Measurements from ENCODE around the gene AFDN. TPM values are rescaled to one million over a fixed set of nuclear protein-coding genes. Genes with fewer than 3 reads are reported as not detected.
A peak's percentile ranks its signal among the peaks of the same experiment; 100 is the strongest.

AFDN gene
- total RNA-seq, 1 donor from 2014 or later = 357 TPM

DNA sequence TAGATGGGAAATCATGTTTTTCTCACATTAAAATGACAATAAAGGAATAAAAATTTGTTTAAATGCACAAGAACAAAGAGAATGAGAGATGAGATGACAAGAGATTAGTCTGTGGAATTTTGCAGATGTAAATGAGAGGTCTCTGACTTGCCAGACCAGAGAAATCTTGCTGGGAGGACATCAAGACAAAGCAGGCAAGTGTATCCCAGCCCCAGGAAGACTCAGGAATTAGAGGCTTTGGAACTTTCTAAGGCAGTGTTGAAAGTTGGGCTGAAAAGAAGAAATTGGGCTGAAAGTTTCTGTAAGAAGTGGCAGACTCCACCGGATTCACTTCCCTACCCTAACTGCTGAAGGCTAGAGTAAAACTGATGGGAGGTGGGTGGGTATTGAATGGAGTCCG is 54.6 kb downstream of the AFDN start:
- Histone ChIP-seq H3K9me3 (ENCODE audit: low read depth) (no peaks in the 10 kb centered on the region), H3F3A (ENCODE audit: low read depth) (no peaks in the 10 kb centered on the region), H3K36me3 (peaks cover 25% of the 10 kb centered on the region), H3K4me1 (no peaks in the 10 kb centered on the region), H3K27ac (peak overlapping the region; percentile 2), H4K20me1 (ENCODE audit: low read depth) (peaks cover 8% of the 10 kb centered on the region), H3K4me3 (no peak overlapping the region), H3K27me3 (no peaks in the 10 kb centered on the region), H3K4me2 (no peak overlapping the region), H2AFZ (replicated peaks) (no peak overlapping the region), H3K9ac (no peak overlapping the region), H3K79me2 (ENCODE audit: low read depth) (peaks cover 30% of the 10 kb centered on the region)
- peak; percentile 16 for DNase-seq (ENCODE audit: low spot score)
- Mint-ChIP-seq H3K9me3 (no peaks in the 10 kb centered on the region), H3K27me3 (ENCODE audit: insufficient read depth, low read depth) (no peaks in the 10 kb centered on the region), H3K36me3 (peaks cover 54% of the 10 kb centered on the region), H3K4me1 (peaks cover 9% of the 10 kb centered on the region), H3K27ac (no peak overlapping the region), H3K4me3 (no peak overlapping the region)
- TF ChIP-seq, protein P1, sequence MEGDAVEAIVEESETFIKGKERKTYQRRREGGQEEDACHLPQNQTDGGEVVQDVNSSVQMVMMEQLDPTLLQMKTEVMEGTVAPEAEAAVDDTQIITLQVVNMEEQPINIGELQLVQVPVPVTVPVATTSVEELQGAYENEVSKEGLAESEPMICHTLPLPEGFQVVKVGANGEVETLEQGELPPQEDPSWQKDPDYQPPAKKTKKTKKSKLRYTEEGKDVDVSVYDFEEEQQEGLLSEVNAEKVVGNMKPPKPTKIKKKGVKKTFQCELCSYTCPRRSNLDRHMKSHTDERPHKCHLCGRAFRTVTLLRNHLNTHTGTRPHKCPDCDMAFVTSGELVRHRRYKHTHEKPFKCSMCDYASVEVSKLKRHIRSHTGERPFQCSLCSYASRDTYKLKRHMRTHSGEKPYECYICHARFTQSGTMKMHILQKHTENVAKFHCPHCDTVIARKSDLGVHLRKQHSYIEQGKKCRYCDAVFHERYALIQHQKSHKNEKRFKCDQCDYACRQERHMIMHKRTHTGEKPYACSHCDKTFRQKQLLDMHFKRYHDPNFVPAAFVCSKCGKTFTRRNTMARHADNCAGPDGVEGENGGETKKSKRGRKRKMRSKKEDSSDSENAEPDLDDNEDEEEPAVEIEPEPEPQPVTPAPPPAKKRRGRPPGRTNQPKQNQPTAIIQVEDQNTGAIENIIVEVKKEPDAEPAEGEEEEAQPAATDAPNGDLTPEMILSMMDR (IDR thresholded peaks at IDR 0.05) = no peak
- TF ChIP-seq EZH2 (IDR thresholded peaks at IDR 0.05) (no peak), EZH2phosphoT487 (IDR thresholded peaks at IDR 0.05) (no peak)

DNA sequence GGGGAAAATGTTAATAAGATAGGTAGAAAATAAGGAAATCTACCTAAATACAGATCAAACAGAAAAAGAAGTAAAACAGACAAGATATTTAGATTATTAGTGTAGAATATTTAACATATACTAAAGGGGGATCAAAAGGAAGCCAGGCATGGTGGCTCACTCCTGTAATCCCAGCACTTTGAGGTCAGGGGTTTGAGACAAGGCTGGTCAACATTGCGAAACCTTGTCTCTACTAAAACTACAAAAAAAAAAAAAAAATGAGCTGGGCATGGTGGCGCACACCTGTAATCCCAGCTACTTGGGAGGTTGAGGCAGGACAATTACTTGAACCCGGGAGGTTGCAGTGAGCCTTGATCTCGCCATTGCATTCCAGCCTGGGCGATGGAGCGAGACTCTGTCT is 55.5 kb downstream of the AFDN start:
- Histone ChIP-seq H3K4me2 (no peak overlapping the region), H3K27ac (no peak overlapping the region), H4K20me1 (ENCODE audit: low read depth) (peaks cover 8% of the 10 kb centered on the region), H3K36me3 (peaks cover 23% of the 10 kb centered on the region), H3K27me3 (no peaks in the 10 kb centered on the region), H2AFZ (replicated peaks) (no peak overlapping the region), H3F3A (ENCODE audit: low read depth) (no peaks in the 10 kb centered on the region), H3K9me3 (ENCODE audit: low read depth) (no peaks in the 10 kb centered on the region), H3K4me1 (no peaks in the 10 kb centered on the region), H3K4me3 (no peak overlapping the region), H3K9ac (no peak overlapping the region), H3K79me2 (ENCODE audit: low read depth) (peaks cover 34% of the 10 kb centered on the region)
- Mint-ChIP-seq H3K4me3 (no peak overlapping the region), H3K9me3 (no peaks in the 10 kb centered on the region), H3K27me3 (ENCODE audit: insufficient read depth, low read depth) (no peaks in the 10 kb centered on the region), H3K27ac (no peak overlapping the region), H3K4me1 (peaks cover 9% of the 10 kb centered on the region), H3K36me3 (peaks cover 48% of the 10 kb centered on the region)
- DNase-seq (ENCODE audit: low spot score) = no peak
- TF ChIP-seq EZH2phosphoT487 (IDR thresholded peaks at IDR 0.05) (no peak), EZH2 (IDR thresholded peaks at IDR 0.05) (no peak)
- TF ChIP-seq, protein P1 (IDR thresholded peaks at IDR 0.05) = no peak

DNA sequence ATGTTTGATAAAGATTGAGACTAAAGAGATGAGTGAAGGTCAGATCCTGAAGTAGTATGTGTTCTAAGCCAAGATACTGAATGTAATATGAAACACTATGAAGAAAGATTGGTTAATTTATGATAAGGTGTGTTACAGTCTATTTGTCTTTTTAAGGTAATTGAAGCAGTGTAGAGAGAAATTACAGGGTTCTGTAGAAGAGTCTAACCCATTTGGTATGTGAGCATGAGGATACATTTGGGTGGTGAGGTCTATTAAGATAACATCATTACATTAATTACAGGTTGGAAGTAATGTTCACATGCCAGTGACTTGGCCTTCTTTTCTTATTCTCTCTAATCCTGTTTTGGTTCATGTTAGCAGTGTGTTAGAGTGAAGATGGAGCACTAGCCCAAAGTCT is 61.4 kb downstream of the AFDN start:
- Histone ChIP-seq H3K9me3 (ENCODE audit: low read depth) (no peaks in the 10 kb centered on the region), H3K27me3 (no peaks in the 10 kb centered on the region), H3K36me3 (peaks cover 34% of the 10 kb centered on the region), H3K4me2 (no peak overlapping the region), H2AFZ (replicated peaks) (no peak overlapping the region), H4K20me1 (ENCODE audit: low read depth) (peaks cover 35% of the 10 kb centered on the region), H3K4me3 (no peak overlapping the region), H3F3A (ENCODE audit: low read depth) (peaks cover 33% of the 10 kb centered on the region), H3K9ac (no peak overlapping the region), H3K27ac (no peak overlapping the region), H3K79me2 (ENCODE audit: low read depth) (peaks cover 43% of the 10 kb centered on the region), H3K4me1 (peaks cover 16% of the 10 kb centered on the region)
- DNase-seq (ENCODE audit: low spot score) = no peak
- H3K27ac Mint-ChIP-seq = no peak overlapping the region
- H3K36me3 Mint-ChIP-seq = peaks cover 18% of the 10 kb centered on the region
- no peaks in the 10 kb centered on the region for H3K4me1 Mint-ChIP-seq
- no peak overlapping the region for H3K4me3 Mint-ChIP-seq
- no peaks in the 10 kb centered on the region for H3K27me3 Mint-ChIP-seq (ENCODE audit: insufficient read depth, low read depth)
- H3K9me3 Mint-ChIP-seq = no peaks in the 10 kb centered on the region
- TF ChIP-seq EZH2 (IDR thresholded peaks at IDR 0.05) (no peak), EZH2phosphoT487 (IDR thresholded peaks at IDR 0.05) (no peak)
- TF ChIP-seq, protein P1 (IDR thresholded peaks at IDR 0.05) = no peak

Measured in neural progenitor cell (in vitro differentiated cells).